Activated naive CD8-positive, alpha-beta T cell treated with anti-CD3 and anti-CD28 coated beads, Interleukin-2, amount 50 U/mL, for 16 hours (primary cell): ENCODE measurements around the gene XXYLT1.
"Not testable (repeated sequence)": the region's sequence is repeated elsewhere in the genome, so short reads cannot be mapped to it uniquely, and the experiment has no call there.

Experiments
- DNase-seq: peaks from one replicate; pipeline ENCODE4 v3.0.0-alpha.2; 2020; ENCODE audit warnings: low read depth, low spot score

The XXYLT1 gene, protein sequence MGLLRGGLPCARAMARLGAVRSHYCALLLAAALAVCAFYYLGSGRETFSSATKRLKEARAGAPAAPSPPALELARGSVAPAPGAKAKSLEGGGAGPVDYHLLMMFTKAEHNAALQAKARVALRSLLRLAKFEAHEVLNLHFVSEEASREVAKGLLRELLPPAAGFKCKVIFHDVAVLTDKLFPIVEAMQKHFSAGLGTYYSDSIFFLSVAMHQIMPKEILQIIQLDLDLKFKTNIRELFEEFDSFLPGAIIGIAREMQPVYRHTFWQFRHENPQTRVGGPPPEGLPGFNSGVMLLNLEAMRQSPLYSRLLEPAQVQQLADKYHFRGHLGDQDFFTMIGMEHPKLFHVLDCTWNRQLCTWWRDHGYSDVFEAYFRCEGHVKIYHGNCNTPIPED

DNA sequence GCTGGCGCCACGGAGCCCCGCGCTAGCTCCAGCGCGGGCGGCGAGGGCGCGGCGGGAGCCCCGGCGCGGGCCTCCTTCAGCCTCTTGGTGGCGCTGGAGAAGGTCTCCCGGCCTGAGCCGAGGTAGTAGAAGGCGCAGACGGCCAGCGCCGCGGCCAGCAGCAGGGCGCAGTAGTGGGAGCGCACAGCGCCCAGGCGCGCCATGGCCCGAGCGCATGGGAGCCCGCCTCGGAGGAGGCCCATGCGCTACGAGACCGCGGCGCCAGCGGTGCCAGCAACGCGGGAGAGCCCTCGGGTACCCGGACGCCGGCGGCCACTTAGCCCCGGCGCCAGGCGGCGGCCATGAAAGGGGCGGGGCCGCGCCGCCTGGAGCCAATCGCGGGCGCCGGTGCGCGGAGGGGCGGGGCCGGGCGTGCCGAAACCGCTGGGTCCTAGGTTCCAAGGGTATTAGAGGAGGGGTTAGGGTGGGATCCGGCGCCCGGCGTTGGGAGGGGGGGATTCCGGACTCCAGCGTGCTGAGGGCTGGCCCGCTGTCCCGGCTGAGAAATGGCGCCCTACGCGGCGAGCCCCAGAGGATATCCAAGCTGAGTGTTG is at the start of gene XXYLT1:
TSS of gene XXYLT1 (minus strand) at position 343 of the 593 bp plus-strand sequence. CDS start at position 242, 101 bp downstream.
- DNase-seq: peak; percentile 79

DNA sequence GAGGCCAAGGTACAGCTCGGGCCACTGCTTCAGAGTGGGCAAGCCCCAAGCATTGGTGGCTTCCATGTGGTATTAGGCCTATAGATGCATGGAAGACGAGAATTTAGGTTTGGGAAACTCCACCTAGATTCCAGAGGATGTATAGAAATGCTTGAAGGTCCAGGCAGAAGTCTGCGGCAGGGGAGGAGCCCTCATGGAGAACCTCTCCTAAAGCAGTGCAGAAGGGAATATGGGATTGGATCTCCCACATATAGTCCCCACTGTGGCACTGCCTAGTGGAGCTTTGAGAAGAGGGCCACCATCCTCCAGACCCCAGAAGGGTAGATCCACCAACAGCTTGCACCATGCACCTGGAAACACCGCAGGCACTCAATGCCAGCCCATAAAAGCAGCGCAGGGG is 48.1 kb upstream of the XXYLT1 start:
- DNase-seq: no peak

DNA sequence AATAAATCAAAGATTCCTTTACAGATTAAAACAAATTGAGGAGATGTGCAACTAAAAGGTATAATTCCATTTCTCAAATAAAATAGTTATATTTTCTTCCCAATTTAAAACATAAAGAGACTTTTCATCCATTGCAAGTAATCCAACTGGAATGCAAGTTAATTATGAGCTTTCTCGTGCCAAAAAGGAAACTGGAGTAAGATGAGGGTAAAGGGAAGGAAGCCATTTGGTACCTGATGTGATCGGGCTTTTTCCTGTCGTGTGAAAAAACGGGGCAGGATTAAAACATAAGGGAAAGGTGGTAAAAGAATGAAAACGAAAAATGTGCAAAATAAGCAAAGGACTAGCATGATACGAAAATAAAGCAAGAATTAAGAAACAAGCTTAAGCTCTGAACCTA is 41.8 kb upstream of the XXYLT1 start:
- no peak for DNase-seq

DNA sequence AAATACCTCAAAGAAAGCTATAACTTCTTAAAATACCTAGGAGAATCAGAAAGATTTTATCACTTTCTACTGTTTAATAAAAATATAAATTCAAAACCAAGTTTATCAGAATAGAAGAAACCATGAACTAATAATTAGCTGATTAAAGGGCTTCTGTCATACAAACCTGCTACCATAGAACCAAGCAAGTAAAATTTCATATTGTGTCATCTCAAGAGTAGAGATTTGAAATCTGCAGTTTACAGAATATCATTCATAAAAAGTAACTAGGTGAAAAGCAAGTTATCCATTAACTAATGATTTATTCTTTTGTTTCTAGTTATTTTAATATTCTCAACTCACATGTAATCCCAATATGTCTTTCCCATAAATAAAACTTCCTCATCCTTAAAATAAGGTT is 36.8 kb upstream of the XXYLT1 start:
- no peak for DNase-seq

DNA sequence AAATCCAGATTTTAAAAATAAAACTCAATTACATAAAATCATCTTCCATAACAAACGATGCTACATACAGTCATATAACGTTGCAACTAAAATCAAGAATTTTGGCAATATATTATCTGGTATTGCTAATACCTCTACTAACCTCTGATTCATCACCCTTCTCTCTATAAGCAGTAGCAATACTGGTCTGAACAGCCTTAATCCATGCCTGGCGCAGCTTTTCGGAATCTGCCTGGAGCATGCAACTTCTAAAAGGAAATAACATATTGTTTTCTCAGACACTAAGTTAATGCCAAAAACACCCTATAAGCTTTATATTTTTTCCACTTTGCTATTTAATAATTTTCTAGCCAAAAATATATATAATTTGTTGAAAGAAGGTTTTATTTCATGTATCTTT is 35.4 kb upstream of the XXYLT1 start:
- no peak for DNase-seq

DNA sequence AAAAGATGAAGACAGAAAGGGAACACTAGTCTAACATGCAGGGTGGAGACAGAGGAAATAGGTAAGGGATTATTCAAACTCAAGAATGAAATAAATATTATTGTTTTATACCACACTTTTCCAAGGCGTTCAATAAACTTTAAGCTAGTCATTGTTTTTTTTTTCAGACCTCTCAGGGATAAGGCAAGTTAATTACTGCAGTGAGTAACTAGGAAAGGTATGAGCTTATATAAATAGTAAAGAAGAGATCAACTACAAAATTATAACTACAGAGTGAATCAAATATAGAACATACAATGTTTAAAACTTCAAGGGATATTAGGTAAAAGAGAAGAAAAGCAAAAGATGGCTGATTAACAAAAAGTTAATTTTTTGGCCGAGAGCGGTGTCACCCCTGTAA is 31.5 kb upstream of the XXYLT1 start:
- no peak for DNase-seq

DNA sequence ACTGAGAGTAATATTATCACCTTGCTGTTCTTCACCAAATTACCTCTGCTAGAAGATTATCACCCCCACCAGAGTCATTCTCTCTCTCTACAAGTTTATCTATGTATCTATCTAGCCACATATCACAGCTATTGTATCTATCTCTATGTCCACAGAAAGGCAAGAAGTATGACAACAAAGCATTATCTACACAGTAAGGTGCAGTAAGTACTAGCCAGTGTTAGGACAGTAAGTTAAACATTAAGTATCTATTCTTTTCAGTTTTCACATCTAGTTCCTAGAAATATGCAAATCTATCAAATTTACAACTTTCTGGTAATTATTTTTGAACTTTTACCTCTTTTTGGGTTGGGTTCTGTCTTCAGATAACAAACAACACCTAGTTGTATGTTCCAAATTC is 26.5 kb upstream of the XXYLT1 start:
- no peak for DNase-seq

DNA sequence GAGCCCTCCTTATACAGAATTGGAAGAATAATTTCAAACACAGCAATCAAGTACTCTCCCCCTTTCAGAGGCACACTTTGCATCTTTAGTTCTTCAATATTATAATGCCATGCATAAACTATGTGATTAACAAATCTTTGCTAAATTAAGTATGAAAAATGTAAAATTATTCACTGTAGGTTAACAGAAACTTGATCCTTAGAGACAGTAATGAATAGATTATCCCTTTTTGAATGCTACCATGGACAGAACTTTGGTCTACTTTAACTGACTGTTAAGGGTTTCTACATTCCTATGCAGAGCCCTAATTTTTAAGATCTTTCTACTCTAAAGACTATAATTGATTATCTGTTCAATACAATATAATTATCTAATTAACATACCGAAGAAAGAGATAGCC is 25.7 kb upstream of the XXYLT1 start:
- DNase-seq: no peak

DNA sequence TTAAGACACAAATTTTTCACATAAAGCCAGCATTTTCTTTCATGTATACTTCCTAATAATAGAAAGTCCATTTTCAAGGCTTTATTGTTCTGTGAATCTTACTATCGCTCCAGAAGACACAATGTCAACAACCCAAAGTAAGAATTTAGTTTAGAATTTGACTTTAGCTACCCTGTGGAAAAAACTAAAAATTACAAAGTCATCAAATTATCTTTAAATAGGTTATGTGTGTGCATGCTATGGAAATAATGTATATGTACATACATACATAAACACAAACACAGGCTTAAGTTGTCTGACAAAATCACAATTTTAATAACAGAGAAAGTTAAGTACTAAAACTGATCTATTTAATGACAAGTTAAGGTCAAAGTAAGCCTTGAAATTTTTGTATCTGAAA is 20.2 kb upstream of the XXYLT1 start:
- DNase-seq: no peak

DNA sequence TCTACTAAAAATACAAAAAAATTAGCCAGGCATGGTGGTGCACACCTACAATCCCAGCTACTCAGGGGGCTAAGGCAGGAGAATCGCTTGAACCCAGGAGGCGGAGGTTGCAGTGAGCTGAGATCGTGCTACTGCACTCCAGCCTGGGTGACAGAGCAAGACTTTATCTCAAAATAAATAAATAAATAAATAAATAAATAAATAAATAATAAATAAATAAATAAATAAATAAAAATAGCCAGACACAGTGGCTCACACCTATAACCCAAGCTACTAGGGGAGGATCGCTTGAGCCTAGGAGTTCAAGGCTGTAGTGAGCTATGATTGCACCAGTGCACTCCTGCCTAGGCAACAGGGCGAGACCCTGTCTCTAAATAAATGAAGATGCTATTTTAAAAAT is 19.7 kb upstream of the XXYLT1 start:
- not testable (repeated sequence) for DNase-seq

DNA sequence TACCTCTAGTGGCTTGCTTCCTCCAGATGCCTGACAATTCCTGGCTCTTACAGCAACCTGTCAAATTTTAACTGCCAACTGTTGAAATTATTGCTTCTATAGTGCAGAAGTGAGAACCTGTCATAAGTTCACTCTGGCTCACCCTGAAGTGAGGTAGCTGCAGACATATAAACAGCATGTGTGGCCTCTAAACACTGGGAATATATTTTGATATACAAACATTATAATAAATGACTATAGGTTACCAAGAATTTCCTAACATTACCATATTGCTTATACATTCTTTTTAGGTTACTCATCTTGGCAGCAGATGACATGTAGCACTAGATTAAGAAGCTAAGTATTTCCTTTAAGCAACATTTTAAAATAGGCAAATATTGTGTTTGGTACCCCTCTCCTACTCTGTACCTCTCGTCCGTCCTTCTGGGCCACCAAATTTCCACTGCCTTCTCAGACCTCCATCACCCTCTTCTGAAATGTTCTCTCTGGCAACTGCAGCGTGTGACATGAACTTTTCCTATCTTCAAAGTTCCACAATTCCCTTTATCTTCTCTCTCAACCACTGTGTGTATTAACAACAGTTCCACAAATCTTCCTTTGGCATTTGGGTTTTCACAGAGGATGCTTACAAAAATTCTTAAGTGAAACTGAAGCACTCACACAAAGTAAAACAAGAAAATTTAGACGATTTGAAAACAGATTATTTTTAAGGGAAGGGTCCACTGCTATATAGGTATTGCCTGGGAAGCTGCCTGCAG is 15.3 kb upstream of the XXYLT1 start:
- no peak for DNase-seq

DNA sequence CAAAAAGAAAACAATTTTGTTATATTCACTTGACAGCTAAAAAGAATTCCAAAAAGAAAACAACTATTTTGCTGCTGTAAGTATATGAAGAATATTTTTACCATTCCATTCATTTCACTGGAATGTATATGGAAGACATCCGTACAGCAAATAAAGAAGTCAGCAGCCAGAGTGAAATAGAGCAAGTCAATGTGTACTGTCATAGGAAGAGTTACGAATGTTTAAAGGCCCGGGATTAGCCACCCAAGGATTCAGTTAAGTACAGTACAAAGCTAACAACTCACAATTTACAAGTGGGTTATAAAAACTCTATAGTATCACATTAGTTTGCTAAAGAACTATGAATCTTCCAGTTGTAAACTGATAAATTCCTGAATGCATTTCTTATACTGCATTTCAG is 14.4 kb upstream of the XXYLT1 start:
- DNase-seq: no peak

DNA sequence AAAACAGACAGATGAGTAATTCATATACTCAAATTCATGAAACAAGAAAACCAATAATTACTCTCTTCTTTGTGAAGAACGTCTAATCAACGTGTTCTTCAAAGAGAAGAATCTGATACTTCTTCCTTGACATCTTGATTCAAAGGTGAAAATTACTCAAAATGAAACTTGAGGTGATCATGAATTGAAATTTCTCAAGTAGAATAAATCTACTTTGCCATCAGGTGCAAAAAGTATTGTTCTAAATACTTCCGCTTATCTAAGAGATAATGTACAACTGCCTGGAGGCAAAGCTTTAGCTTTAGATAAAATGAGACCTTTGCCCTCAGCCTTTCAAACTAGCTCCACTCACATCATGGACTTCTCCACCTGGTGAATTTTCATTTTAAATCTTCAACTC is 13.9 kb upstream of the XXYLT1 start:
- no peak for DNase-seq

DNA sequence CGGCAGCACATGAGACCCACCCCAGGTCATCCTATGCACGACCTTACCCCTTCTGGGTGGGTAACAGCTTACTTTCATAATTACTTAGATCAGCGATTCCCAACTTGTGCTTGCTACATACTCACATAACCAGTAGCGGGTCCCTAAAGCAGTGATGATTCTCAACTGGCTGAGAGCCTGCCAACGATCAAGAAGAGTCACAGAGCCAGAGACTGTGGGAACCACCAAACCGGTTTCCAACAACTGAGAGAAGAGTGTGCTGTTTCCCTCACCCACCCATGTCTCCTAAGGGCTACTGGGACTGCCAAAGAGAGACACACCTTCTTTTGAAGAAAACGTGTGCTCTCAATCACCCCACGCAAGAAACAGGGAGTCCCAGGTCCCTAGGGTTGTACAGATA is 12.0 kb upstream of the XXYLT1 start:
- DNase-seq: no peak

DNA sequence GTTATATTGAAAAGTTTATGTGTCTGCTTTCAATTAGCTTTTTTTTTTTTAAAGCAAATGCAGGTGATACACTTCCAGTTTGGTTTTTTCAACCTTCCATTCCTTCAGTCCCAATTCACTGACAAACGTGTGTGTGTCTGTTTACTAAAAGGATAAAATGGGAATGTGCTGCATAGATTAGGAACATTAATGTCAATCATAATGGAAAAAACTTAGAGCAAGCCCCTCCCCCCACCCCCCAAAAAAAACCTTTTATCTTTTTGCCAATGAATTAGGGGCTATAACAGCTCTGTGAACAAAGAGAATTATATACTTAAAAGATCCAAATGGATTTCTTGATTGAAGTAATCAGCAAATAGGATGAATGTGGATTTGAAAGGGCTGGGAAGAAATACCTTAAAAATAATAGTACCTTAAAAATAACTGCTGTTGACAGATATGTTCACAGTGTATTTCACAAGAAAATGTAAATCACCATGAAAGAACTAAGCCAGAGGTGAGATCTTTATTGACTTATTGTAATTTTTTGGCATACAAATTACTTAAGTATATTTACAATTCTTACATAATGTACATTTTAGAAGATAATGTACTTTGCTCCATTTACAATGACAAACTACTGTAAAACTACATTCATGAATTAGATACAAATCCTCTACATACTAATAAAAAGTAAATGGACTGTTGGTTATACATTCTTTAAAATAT is 3.5 kb upstream of the XXYLT1 start:
- DNase-seq: no peak

DNA sequence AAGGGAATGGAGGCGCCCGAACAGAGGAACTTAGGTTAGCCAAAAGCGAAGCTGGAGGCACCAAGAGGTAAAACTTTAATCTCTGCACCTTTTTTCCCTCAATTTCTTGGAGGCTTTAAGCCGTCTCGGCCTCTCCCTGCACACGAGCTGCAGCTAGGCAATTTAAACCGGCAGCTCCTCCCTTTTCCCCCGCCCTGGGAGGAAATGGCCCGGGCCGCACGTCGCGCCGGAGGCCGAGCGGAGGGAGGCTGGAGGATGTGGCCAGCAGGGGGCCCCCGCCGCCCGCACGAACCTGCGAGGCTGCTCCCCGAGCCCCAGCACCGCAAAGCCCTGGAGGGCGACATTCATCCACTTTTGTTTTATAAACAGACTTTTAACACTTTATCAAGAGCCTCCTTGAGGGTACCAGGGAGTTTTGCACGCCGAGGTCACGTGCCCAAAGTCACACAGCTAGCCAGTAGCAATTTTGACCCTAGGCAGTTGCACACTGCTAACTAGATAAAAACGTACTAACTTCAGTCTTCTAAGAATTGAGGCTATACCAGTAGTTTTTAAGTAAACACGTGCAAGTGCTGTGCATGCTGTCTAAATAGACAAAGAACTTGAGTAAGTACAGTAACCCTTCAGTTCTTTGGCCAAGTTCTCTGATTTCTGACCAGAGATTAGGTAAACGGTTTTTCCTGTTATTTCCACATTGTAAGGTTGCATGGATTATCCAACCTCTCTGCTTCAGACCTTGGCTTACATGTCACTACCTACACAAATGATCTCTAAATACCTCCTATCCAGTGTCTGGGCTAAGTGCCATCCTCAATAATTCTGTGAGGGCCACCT is 668 bp upstream of the XXYLT1 start:
- peak; percentile 77 for DNase-seq

DNA sequence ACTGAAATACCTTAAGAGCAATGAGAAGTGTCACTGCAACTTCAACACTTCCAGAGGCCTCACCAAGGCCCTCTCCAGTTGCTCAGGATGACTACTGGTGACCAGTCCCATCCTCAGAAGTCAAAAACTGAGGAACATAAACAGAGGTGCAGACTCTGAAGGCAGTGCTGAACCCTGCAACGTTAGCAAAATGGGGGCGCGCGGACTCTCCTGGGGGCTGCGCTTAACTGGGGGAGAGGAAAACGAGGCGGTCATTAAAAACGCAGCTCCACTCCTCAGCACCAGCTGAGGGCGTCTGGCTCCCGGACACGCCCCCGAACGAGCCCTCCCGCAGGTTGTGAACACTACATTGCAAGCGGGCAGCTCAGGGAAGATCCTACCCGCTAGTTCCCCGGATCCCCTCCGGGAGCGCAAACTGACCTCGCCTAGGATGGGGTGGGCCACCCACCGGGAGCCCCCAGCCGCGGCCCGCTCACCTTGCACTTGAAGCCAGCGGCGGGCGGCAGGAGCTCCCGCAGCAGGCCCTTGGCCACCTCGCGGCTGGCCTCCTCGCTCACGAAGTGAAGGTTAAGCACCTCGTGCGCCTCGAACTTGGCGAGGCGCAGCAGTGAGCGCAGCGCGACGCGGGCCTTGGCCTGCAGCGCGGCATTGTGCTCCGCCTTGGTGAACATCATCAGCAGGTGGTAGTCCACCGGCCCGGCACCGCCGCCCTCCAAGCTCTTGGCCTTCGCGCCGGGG is 711 bp downstream of the XXYLT1 start:
- DNase-seq: no peak

DNA sequence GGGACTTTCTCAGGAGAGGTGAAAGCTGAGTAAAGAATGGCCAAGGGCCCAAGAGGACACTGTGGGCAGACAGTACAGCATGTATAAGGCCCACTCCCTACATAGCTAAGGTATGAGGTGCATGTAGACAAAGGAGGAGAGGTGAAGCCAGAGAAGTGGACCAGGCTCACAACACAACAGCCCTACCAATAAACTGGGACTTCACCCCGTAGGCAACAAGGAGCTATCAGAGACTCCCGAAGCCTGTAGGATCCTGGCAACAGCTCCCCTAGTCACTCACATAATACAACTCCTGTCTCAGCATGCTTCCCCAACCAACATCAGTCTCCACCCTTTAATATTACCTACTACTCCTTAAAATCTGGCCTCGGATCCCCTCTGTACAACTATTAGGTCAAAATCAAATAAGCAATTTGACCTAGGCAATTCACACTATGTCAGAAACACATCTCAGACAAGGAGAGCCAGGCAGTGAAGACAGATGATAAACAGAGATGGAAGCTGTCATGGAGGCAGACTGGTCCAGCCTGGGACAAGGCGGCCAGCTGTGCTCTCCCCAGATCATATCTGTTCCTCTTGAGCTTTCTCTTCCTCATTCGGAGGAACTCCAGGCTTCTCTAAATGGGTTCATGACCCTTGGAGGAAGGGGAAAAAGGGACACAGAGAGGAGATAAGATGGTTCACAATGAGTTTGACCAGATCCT is 1.4 kb downstream of the XXYLT1 start:
- DNase-seq: no peak

DNA sequence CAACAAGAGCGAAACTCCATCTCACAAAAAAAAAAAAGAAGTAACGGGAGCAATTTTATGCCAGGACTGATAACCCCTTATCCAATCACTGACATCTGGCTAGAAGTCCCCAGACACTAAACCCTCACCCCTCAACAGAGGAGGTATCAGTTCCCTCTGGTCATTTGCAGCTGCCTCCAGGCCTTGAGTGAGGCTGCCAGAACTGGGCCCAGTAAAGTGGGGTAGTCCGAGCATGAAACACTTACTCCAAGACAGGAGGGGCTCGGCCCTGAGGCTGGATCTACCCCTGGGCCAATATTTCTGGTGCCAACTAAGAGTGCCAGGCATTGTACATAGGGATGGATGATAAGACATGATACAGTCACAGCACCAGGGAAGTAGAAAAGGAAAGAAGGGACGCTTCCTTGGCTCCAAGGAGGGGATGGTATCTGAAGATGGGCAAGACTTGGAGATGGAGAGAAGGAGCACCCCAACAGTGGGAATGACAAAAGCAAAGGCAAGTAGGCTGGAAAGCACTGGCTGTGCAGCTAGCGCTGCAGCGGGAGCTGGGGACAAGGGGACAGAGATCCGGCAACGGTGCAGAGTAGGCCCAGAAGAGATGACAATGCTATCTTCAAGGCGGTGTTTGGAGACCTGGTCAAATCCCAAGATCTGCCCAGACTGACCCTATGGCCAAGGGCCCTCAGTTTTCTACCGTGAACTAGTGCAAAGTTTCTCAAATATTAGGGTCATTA is 2.2 kb downstream of the XXYLT1 start:
- no peak for DNase-seq
